SU-DHL-6 (cell line): ENCODE data around the gene USP12.

Experiments used
- EZH2phosphoT487 ChIP-seq: fragments of 200-600 bp; sonication (generic), shearing (Covaris generic); conservative IDR thresholded peaks from 2 replicates; pipeline ENCODE4 v1.6.1; 2018; ENCODE audit warnings: mild to moderate bottlenecking, antibody characterized with exemption, low read length, moderate library complexity, mixed read lengths
- TF ChIP-seq, protein P1 (sequence below): fragments of 200-600 bp; sonication (generic); IDR thresholded peaks from one replicate; pipeline ENCODE4 v1.5.1; 2017; ENCODE audit warnings: antibody characterized with exemption, mild to moderate bottlenecking, low read length, moderate library complexity; ENCODE audit not compliant: insufficient read depth, poor library complexity, severe bottlenecking

DNA sequence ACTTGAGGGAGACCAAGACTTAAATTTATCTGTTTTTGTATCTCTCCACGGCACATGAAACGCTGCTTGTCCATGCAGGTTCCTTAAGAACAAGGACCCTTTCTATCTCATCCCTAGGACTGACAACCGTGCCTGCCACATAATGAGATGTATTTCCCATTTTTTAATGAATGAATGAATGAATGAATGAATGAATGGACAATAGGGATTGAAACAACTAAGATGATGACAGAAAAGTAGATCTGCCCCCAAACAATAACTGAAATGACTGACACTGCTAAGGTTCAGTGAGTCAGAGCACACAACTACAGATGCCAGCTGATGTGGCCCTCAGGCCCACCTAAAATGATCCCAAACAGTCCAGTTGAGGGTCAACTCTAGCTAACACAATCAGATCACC is 69.8 kb downstream of the USP12 start:
- TF ChIP-seq, protein P1, sequence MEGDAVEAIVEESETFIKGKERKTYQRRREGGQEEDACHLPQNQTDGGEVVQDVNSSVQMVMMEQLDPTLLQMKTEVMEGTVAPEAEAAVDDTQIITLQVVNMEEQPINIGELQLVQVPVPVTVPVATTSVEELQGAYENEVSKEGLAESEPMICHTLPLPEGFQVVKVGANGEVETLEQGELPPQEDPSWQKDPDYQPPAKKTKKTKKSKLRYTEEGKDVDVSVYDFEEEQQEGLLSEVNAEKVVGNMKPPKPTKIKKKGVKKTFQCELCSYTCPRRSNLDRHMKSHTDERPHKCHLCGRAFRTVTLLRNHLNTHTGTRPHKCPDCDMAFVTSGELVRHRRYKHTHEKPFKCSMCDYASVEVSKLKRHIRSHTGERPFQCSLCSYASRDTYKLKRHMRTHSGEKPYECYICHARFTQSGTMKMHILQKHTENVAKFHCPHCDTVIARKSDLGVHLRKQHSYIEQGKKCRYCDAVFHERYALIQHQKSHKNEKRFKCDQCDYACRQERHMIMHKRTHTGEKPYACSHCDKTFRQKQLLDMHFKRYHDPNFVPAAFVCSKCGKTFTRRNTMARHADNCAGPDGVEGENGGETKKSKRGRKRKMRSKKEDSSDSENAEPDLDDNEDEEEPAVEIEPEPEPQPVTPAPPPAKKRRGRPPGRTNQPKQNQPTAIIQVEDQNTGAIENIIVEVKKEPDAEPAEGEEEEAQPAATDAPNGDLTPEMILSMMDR = no peak
- no peak for TF ChIP-seq EZH2phosphoT487
